ENCODE results near the gene GLRX2. TPM values are rescaled to one million over a fixed set of nuclear protein-coding genes. Genes with fewer than 3 reads are reported as not detected.

Gene GLRX2
- total and polyA plus RNA-seq, 2 of the 8 experiments (the other 6 are each of a cell fraction or from before 2014, with no cell fraction given) = 4.8 to 13.5 TPM

DNA sequence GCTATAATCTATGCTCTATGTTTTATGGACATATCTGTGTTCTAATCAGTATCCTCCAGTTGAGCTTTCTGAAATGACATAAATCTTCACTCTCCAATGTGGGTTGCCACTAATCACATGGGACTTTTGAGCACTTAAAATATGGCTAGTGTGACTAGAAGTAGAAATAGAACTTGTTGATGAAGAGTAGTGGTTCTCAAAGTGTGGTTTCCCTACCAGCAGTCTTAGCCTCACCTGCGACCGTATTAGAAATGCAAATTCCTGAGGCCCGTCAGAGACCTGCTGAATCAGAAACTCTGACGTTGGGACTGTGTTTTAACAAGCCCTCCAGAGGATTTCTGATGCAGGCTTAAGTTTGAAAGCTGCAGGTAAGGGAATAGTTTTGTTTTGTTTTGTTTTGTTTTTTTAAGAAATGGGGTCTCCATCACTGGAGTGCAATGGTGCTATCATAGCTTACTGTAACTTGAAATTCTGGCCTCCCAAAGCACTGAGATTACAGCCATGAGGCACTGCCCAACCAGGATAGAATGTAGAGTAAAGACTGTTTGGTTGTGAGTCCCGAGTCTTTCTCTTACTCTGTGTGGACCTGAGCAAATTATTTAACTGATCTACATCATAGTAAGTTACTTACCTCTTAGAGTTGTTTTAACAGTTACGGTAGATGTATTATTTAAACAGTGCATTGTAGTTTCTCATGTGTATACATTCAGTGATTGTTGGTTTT, 21.7 kb downstream of the GLRX2 start:
- Histone ChIP-seq H2AK5ac (ENCODE audit: low read depth, low read length) (no peak overlapping the region), H3K18ac (ENCODE audit: extremely low read depth, low read length) (no peak overlapping the region), H4K20me1 (replicated peaks in 1 of 2; ENCODE audit: control insufficient read depth in 1 of 2, insufficient read depth in 2 of 2, low read length in 2 of 2) (peaks cover 0 to 2% of the 10 kb centered on the region in 2 experiments), H2BK12ac (ENCODE audit: low read depth, low read length) (no peak overlapping the region), H3K4me1 (replicated peaks in 1 of 4; ENCODE audit: control insufficient read depth in 3 of 4, insufficient read depth in 4 of 4, low read length in 3 of 4) (no peaks in the 10 kb centered on the region), H4K5ac (ENCODE audit: insufficient read length, low read depth, low read length) (no peak overlapping the region), H3K36me3 (ENCODE audit: control insufficient read depth in 2 of 4, insufficient read depth in 4 of 4, low read length in 3 of 4) (peaks cover 0 to 53% (median 21%) of the 10 kb centered on the region in 4 experiments; a peak in 6 of 8 replicates), H4K91ac (replicated peaks; ENCODE audit: insufficient read length, low read length) (no peak overlapping the region), H4K8ac (ENCODE audit: extremely low read depth, insufficient read depth, low read length) (no peak overlapping the region), H3K23me2 (ENCODE audit: low read depth, low read length) (no peaks in the 10 kb centered on the region), H3K4me3 (ENCODE audit: extremely low read depth in 1 of 4, insufficient read depth in 2 of 4, low read depth in 3 of 4, low read length in 4 of 4) (no peak overlapping the region), H3K9ac (replicated peaks in 1 of 4; ENCODE audit: extremely low read depth in 1 of 4, low read depth in 3 of 4, low read length in 3 of 4) (no peak overlapping the region), H3K79me1 (ENCODE audit: low read depth, low read length) (no peaks in the 10 kb centered on the region), H2BK5ac (ENCODE audit: low read depth, low read length) (no peak overlapping the region), H2AFZ (ENCODE audit: low read length) (no peak overlapping the region), H2BK15ac (ENCODE audit: low read length) (no peak overlapping the region), H3K9me3 (ENCODE audit: insufficient read depth in 2 of 2, low read depth in 1 of 2, low read length in 1 of 2) (no peaks in the 10 kb centered on the region), H2BK20ac (ENCODE audit: low read length) (no peak overlapping the region), H3K4ac (replicated peaks; ENCODE audit: insufficient read length, low read depth, low read length) (no peak overlapping the region), H2BK120ac (replicated peaks; ENCODE audit: low read depth, low read length) (no peak overlapping the region), H3K27ac (ENCODE audit: low read depth, low read length) (no peak overlapping the region), H3K23ac (ENCODE audit: insufficient read length) (no peak overlapping the region), H3K79me2 (ENCODE audit: control insufficient read depth in 1 of 2, insufficient read depth in 2 of 2, low read length in 2 of 2) (no peaks in the 10 kb centered on the region), H3K4me2 (ENCODE audit: insufficient read depth in 1 of 2, low read depth in 2 of 2, low read length in 2 of 2) (no peak overlapping the region), H3K27me3 (replicated peaks in 1 of 4; ENCODE audit: control insufficient read depth in 3 of 4, extremely low read depth in 1 of 4, insufficient read depth in 3 of 4, low read length in 3 of 4) (no peaks in the 10 kb centered on the region), H3K14ac (ENCODE audit: insufficient read length) (no peak overlapping the region), H3K56ac (replicated peaks; ENCODE audit: insufficient read length, low read depth, low read length) (no peak overlapping the region)
- CTCF ChIA-PET (ENCODE audit: partially characterized antibody) = interaction anchor here (1.6 kb wide), 1 partner anchor 13 kb away, joined by 4 read pairs; no protein-coding TSS in a partner anchor
- DNase-seq (ENCODE audit: low read depth in 1 of 2, low spot score in 2 of 2) = no peak
- WGBS, 2 experiments (ENCODE audit: extremely low coverage in 1 of 2, insufficient coverage in 1 of 2, insufficient read length in 1 of 2, insufficient replicate concordance in 2 of 2, low coverage in 1 of 2, low lambda C conversion rate in 2 of 2, missing lambda C conversion rate in 1 of 2) = 85% methylated on average over 6 of the region's 6 CpGs; no CpG with 5 or more reads in 1 of the 2 experiments
- POLR2A ChIA-PET (ENCODE audit: partially characterized antibody) = interaction anchor here (0.9 kb wide), 1 partner anchor 10 kb away, joined by 3 read pairs; no protein-coding TSS in a partner anchor
- FAIRE-seq = no peak
- no peak for TF ChIP-seq BRCA1 (IDR thresholded peaks at IDR 0.05; ENCODE audit: low read depth, low read length)
- TF ChIP-seq NRF1 (IDR thresholded peaks at IDR 0.05; ENCODE audit: low read depth, low read length) = no peak
